ENCODE results near the gene TCF4.
A peak's percentile ranks its signal among the peaks of the same experiment; 100 is the strongest.

TCF4 gene

GRCh38 chr18:55589625-55590291 lies 1.8 kb upstream of the TCF4 start:
- TF ChIP-seq CTCF (IDR thresholded peaks at IDR 0.05; ENCODE audit: extremely low read depth, insufficient read depth, missing control alignments), result no peak
- in situ Hi-C loops (cut with MboI; ENCODE audit: low pct_unique_long_range_greater_than_20kb, low sequenced_read_pairs, unreplicated experiment), result no loop called here
- DNase-seq (ENCODE audit: low spot score), result peak; percentile 77

GRCh38 chr18:55588870-55589595 lies 1.0 kb upstream of the TCF4 start:
- no peak for TF ChIP-seq CTCF (IDR thresholded peaks at IDR 0.05; ENCODE audit: extremely low read depth, insufficient read depth, missing control alignments)

DNA sequence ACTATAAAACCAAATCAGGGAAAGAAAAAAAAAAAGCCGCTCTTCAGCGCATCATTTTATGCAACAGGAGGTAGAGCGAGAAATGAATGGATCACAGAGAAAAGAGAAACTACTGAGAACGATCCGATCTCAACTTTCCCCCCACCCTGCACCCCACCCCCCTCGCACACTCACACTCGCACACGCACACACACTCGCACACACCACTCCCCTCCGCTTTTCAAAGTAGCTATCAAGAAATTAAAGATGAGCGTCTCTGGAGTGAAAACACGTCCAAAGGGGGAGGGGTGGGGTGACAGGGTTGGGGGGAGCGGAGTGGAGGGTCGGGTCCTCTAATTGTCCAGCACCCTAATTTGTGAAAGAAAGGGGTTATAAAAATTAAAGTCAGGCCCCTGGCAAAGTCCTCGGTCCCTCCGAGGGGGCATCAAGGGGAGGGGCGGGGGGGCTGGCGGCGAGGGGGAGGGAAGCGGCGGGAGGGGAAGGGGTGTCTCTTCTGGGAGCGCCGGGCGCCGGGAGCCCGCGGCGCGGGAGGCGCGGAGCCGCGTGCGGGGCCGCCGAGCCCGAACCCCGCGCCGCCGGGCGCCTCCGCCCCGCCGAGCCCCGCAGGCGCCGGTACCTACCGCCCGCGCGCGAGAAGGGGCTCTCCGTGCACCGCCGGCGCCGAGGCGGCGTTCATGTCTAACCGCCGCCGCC lies 428 bp downstream of the TCF4 start:
- DNase-seq (ENCODE audit: low spot score), result peak; percentile 39
- TF ChIP-seq CTCF (IDR thresholded peaks at IDR 0.05; ENCODE audit: extremely low read depth, insufficient read depth, missing control alignments), result no peak
- in situ Hi-C loops (cut with MboI; ENCODE audit: low pct_unique_long_range_greater_than_20kb, low sequenced_read_pairs, unreplicated experiment), result no loop called here

More at GRCh38 chr18:55588870-55589595, 1.0 kb upstream of the TCF4 start:
- DNase-seq (ENCODE audit: low spot score), result peak; percentile 7
- in situ Hi-C loops (cut with MboI; ENCODE audit: low pct_unique_long_range_greater_than_20kb, low sequenced_read_pairs, unreplicated experiment), result no loop called here

DNA sequence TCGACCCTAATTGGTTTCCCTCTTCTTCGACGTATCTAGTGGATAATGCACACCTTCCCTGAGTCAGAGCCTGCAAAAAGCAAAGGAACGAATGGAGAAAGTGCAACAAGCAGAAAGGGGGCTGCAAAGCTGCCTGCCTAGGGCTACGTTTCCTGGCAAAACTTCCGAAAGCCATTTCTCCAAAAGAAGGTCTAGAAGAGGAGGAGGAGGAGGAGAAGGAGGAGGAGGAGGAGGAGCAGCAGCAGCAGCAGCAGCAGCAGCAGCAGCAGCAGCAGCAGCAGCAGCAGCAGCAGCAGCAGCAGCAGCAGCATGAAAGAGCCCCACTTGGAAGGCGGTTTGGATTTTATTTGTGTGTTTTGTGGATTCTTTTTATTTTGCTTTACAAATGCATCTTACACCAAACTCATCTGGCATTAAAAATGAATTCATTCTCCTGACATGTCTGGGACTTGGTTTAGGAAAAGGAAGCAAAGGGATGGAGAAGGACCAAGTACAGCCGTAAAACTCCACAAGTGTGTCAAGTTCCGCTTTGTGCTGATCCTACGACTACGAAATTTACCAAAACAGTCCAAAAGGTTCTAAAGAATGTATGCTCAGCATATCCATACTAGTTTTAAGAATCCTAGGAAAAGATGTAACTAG lies 2.0 kb downstream of the TCF4 start:
- no peak for DNase-seq (ENCODE audit: low spot score)
- no peak for TF ChIP-seq CTCF (IDR thresholded peaks at IDR 0.05; ENCODE audit: extremely low read depth, insufficient read depth, missing control alignments)
- in situ Hi-C loops (cut with MboI; ENCODE audit: low pct_unique_long_range_greater_than_20kb, low sequenced_read_pairs, unreplicated experiment), result no loop called here

DNA sequence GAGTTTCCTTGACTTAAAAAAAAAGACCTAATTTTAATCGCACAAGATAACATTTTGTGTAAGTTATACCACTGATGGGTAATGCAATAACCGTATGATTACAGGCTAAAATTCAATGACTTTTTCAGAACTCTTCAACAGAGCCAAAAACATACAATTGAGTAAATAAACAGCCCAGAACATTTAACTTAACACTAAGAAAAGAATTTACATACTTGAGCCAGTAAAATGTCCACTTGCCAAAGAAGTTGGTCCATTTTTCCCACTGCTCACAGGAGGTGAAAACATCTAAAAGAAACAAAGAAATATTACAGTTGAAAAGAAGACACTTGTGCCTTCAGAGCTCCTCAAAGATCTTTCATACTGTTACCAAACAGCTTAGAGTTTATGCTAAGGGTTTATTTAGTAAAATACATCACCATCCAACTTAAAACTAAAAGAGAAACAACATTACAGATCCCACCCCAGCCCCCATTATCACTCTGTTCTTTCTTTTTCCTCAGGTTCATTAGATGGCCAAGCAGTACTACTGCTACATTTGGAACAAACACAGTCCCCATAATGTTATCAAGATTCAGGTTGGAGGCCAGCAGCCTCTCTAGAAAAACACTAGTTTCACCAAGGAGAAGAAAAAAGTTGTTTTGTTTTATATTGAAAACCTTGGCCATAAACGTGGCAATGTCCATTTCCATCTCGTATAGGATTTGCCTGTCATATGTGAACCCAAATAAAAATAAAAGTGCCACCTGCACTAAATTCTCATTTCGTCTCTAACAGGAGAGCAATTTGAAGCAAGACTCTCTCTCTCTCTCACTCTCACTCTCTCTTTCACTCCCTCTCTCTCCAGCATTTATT lies 2.7 kb downstream of the TCF4 start:
- DNase-seq (ENCODE audit: low spot score), result no peak
- in situ Hi-C loops (cut with MboI; ENCODE audit: low pct_unique_long_range_greater_than_20kb, low sequenced_read_pairs, unreplicated experiment), result no loop called here

More for the DNA sequence above, 2.7 kb downstream of the TCF4 start:
- TF ChIP-seq CTCF (IDR thresholded peaks at IDR 0.05; ENCODE audit: extremely low read depth, insufficient read depth, missing control alignments), result no peak

Measured in GM13977 (cell line).